GM18519 (cell line): ENCODE data around the gene CRAMP1.
A peak's percentile ranks its signal among the peaks of the same experiment; 100 is the strongest.
"Not testable (repeated sequence)": the region's sequence is repeated elsewhere in the genome, so short reads cannot be mapped to it uniquely, and the experiment has no call there.

Experiments used
- ATAC-seq: cut with Tn5 transposase; IDR thresholded peaks from one replicate; pipeline ENCODE4 v1.9.1; 2021; ENCODE audit warnings: mild to moderate bottlenecking, moderate library complexity; ENCODE audit not compliant: unreplicated experiment, low FRiP score

CRAMP1 gene

DNA sequence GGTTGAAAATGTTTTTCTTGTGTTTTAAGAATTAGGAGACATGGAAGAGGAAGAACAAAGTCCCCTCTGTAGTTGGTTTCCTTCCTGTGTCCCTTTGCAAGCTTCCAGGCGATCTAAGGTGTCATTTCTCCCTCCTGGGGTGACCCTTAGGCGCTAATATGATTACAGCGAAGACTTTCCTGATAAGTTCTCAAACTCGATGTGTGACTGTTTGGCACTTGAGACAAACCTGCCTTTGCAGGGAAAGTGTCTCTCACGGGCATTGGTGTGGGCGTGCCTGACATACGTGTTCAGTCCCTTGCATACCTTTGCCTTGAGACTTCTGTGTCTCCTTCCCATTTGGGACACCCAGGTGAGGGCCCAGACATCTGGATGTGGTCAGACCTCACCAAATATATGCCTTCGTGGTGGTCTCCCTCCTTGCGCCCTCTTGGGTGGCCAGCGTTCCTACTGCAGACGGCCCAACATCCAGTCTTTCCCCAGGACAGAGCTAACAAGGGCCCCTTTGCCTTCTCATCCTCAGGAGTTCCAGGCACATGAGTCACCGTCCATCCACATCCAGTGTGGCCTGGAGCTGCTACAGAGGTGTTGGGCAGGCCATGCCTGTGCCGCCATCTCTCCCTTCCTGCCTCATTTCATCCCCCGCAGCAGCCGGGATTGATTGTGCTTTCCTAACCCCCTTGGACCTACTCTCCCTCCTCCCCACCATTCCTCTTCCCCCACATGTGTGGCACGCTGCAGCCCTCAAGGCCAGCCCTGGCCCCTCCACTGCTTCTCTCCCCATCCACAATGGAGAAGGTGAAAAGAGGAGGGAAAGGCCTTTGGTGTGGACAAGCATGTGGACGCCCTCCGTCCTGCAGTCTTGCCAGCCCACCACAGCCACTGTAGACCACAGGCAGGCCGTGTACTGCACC is 62.8 kb downstream of the CRAMP1 start:
- ATAC-seq = no peak

DNA sequence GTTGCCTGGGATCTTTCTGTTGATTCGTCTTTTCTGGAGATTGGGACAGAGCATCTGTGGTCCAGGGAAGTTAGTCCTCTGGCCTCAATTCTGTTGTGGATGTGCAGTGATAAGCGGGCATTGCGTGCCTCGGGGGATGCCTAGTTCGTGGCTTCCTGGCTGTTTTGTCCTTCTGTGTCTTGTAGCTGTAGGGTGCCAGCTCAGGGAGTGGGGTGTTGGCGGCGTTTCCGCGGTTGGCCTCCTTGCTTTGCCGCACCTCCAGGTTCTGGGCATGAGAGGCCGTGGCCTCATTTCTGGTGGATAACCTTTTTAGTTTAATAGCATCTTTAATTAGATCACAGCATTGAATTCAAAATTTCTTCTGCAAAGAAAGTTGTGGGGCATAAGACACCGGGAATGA is 64.5 kb downstream of the CRAMP1 start:
- no peak for ATAC-seq

- no peak for ATAC-seq
Measured at GRCh38 chr16:1677339-1677738, 65.2 kb downstream of the CRAMP1 start.

GRCh38 chr16:1677942-1678499 is 65.9 kb downstream of the CRAMP1 start, which contains the start of gene JPT2:
Gene JPT2, plus strand, starts transcription at chr16:1678279. Its CDS starts 34 bp downstream, at chr16:1678313.
- peak; percentile 83 for ATAC-seq

DNA sequence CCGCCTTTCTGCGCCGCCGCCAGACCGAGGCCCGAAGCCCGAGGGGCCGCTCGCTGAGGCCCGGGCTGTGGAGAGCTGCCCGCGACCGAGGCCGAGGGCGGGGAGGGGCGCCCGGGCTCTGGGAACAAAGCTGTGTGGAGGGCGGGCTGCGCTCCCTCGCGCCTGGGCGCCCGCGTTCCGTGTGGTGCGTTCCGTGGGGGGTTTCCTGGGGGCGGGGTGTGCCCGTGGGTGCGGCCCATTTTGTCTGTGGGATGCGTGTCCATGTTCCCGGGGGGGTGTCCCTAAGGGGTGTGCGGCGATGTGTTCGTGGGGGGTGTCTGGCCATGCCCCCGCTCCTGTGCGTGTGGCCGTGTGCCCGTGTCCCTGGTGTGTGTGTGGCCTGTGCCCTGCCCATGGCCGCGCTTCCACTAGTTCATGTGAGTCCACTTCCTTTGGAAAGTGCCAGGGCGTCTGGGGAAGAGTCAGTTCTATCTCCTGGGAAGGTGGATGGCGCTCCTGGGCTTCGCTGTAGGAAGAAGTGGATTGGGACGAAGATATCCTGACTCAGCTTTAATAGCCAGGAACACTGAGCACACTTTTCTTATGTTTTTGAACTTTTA is 66.4 kb downstream of the CRAMP1 start:
- no peak for ATAC-seq

GRCh38 chr16:1680361-1680760 is 68.2 kb downstream of the CRAMP1 start:
- ATAC-seq = no peak

DNA sequence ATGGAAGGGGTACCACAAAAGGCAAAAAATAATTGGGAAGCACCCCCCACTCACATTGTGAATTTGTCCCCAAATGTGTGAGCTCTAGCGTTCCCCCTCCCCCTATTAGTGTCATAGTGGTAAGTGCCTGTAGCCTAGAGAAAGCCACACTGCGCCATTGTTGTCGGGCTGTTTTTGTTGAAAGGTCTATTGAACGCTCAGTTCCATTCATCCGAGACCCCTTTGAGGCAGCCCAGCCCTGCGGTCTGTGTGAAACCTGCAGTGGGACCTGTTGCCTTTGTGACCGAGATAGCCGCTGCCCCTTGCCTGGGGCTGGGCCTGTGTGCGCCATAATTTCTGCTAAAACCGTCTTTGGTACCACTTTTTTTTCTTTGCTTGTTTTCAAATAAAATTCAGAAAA is 68.9 kb downstream of the CRAMP1 start:
- ATAC-seq = no peak

DNA sequence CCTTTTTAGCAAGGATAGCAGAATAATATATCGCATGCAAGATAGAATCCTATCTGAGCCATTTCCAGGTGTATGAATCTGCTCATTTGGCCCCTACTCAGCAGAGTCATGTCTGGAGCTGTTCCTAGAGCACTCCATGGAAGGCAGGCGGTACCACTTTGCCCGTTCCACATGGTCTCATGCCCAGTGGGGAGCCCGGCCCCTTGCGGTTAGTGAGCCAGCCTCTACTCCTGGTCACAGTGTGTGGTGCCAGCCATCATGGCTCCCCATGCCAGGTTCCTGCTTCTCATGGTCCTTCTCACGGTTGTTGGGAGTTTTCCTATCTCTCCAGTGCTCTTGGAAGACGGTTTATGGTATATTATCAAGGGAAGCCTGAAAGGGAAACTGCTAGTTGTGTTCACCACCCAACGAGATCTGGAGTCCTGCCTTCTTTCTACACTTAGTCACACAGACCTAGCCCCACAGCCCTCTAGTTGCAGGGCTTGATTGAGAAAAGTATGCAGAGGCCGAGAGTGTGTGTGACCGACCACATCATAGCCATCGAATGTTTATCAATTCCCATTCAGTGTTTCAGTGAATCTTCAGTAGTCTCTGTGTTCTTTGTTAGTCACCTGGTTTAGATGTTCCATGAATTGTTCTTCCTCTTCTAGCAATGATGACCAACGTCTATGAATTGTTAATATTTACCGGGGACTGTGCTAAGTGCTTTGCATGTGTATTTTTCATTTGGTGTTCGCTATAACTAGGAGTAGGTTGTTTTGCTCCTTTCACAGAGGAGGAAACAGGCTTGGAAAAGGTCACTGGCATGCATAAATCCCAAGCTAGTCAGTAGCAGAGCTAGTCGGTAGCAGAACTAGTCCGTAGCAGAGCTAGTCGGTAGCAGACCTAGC is 75.5 kb downstream of the CRAMP1 start:
- ATAC-seq = no peak

DNA sequence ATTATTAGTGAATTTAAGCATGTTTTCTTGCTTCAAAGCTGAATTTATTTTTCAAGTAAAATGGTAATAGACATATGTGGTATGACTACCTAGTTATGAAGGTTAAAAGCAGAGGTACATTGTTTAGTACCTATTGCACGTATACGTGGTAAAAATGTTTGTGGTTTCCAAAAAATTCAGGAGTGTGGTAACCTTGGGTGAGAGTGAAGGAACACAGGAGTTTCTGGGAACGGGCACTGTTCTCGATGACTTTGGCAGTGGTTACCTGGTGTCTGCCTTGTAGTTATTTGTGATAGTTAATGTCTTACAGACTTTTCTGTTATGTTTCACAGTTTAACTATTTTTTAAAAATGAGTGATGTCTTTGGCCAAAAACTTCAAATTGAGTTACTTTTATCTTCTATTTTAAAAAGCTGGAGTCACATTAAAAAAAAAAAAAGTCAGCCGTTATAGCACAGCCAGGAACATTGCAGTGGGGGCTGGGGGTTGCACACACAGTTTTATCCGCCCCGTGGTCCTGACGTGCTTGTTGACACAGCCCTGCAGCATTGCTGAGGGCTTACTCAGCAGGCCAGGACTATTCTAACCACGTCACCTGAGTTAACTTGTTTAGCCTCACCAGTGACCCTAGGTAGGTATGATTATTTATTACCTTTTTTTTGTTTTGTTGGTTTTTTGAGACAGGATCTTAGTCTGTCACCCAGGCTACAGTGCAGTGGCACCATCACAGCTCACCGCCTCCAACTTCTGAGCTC is 76.8 kb downstream of the CRAMP1 start:
- ATAC-seq = no peak

DNA sequence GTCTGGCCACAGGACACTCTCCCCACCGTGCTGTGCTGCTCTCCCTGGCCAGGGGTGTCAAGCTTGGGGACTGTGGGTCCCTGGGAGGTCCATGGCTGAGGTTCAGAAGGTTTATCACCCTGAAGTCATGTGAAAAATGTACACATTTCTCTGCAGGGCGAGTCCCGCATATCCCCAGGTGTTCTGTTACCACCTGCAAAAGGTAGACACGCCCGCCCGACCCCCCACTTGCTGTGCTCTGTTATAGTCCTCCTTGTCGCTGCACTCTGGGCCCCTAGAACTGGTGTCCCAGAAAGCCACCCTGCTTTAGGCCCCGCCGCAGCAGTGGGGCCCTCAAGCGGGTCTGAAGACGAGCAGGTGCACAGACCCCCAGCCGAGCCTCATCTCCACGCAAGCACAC is 77.7 kb downstream of the CRAMP1 start:
- no peak for ATAC-seq

- no peak for ATAC-seq
Measured at GRCh38 chr16:1690810-1691209, 78.7 kb downstream of the CRAMP1 start.

DNA sequence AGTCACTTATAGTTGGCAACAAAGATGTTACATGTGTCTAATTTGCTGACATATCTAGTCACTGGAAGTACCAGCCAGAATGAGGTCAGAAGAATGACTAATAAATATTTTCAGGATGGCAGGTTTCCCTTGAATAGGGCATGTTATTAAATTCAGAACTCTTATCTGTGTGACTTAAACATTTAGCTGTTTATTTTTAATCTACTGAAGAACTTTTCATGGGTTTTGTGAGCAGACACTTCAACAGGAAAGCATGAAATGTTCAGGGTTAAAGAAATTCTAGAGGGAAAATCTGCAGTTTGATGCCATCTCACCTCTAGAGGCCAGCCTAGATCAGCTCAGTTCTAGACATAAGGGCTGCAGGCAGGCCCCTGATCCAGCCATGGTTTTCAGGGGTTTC is 79.1 kb downstream of the CRAMP1 start:
- no peak for ATAC-seq

GRCh38 chr16:1691956-1692355 is 79.8 kb downstream of the CRAMP1 start:
- ATAC-seq = no peak

DNA sequence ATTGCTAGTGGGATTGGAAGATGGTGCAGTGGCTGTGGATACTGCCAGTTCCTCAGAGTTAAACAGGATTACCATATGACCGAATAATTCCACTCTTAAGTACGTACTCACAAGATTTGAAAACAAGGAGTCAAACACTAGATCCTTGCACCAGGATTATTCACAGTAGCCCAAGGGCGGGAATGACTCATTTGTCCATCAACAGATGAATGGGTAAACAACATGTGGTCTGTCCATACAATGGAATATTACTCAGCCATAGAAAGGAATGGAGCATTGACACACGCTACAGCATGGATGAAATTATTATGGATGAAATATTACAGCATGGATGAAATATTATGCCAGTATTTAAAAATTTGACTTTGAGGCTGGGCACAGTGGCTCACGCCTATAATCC is 84.7 kb downstream of the CRAMP1 start:
- ATAC-seq = no peak

- no peak for ATAC-seq
Measured at GRCh38 chr16:1698680-1699079, 86.5 kb downstream of the CRAMP1 start.

- ATAC-seq = no peak
Measured at GRCh38 chr16:1700246-1700645, 88.1 kb downstream of the CRAMP1 start.

DNA sequence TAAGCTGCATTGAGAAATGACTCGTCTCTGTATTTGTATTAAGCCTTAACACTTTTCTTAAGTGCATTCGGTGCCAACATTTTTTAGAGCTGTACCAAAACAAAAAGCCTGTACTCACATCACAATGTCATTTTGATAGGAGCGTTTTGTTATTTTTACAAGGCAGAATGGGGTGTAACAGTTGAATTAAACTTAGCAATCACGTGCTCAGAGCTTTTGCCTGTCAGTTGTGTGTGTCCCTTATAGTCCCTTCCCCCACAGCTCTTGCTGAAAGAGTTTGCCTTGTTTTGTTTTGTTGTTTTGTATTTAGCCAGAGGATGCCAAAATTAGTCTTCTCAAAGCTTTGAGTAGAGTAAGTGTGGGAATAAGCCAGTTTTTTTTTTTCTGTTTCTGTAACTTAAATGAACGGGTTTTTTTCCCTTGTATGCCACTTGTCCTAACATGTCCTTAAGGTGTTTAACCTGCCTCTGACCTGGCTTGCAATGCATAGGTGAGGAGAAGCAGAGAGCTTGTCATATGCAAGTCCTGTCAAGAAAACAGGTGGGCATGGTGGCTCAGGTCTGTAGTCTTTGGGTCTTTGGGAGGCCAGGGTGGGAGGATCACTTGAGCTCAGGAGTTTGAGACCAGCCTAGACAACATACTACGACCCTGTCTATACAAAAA is 89.2 kb downstream of the CRAMP1 start:
- no peak for ATAC-seq

- ATAC-seq = not testable (repeated sequence)
Measured at GRCh38 chr16:1705324-1705687, 93.1 kb downstream of the CRAMP1 start.

DNA sequence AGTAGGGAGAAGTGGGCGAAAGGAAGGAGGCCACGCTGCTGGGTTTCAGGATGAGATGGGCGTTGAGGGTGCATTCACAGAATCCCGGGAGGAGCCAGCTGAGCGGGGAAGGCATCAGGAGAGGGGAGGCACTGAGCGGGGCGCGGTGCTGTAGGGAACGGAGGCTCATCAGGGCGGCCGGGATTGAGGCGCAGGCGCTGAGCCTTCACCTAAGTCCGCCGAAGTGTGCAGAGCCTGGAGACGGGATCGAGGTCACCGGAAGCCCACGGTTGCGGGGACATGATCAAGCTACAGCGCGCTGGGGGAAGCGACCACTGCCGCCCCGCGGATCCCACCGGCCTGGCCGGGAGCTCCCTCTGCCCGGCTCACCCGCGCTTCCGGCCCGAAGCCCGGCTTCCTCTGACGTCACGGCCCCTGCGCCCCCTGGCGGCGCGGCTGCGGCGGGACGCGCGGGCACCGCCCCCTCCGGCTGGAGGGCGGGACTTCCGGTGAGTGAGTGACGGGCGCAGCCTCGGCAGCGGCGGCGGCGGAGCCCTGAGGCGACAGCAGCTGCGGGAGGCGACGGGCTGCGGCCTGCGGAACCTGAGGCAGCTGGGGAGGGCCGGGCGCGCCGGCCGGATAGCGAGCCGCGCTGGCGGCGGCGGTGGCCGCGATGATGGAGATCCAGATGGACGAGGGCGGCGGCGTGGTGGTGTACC is 93.7 kb downstream of the CRAMP1 start, which contains the start of gene MAPK8IP3:
Gene MAPK8IP3 (plus strand): TSS at position 508 of the 698 bp plus-strand sequence. CDS start 145 bp downstream, at position 653.
- peak; percentile 71 for ATAC-seq
